Caco-2 (cell line): ENCODE data around the gene THADA. TPM values are rescaled to one million over a fixed set of nuclear protein-coding genes. Genes with fewer than 3 reads are reported as not detected.

Source experiments
- BruUV-seq: library from RNA; stranded (reverse); fragments of 400-500 nt; replicated peaks from 2 replicates; lab custom pipeline; 2021; lab: Mats Ljungman, UMichigan
- CTCF ChIA-PET: fragments of 300-600 bp; sonication (Branson Sonifier 250); formaldehyde crosslinking; loops from one replicate; lab custom pipeline; 2022; ENCODE audit warnings: antibody characterized with exemption; lab: Charles Lee
- POLR2A ChIA-PET: fragments of 300-600 bp; sonication (Branson Sonifier 250); formaldehyde crosslinking; loops from one replicate; lab custom pipeline; 2022; ENCODE audit warnings: antibody characterized with exemption; lab: Charles Lee
- DNase-seq, 2 experiments: peaks; one replicate each; pipeline versions ENCODE4 v3.0.0 to v3.0.0-alpha.2; 2020 to 2022
- H3K27me3 ChIP-seq: replicated peaks from 2 replicates; pipeline ENCODE4 v1.6.0; 2011; ENCODE audit warnings: low read length; ENCODE audit not compliant: control insufficient read depth, insufficient read depth
- H3K36me3 ChIP-seq: 2 replicates; pipeline ENCODE4 v1.5.1; 2011; ENCODE audit warnings: low read length; ENCODE audit not compliant: control insufficient read depth, insufficient read depth
- H3K4me1 ChIP-seq: fragments of 250-450 bp; sonication (Bioruptor Pico); 2 replicates; pipeline ENCODE4 v1.5.1; 2020; ENCODE audit warnings: mild to moderate bottlenecking
- H3K4me3 ChIP-seq: 2 replicates; pipeline ENCODE4 v1.5.1; 2011; ENCODE audit warnings: low read depth, mild to moderate bottlenecking, control low read depth, low read length
- H3K9me3 ChIP-seq: fragments of 250-450 bp; sonication (Bioruptor Pico); 2 replicates; pipeline ENCODE4 v1.5.1; 2020; ENCODE audit warnings: mild to moderate bottlenecking, moderate library complexity
- H3K27ac Mint-ChIP-seq: one replicate; pipeline ENCODE4 v1.8.0; 2022; ENCODE audit warnings: mixed read lengths; ENCODE audit not compliant: unreplicated experiment
- H3K27me3 Mint-ChIP-seq: one replicate; pipeline ENCODE4 v1.8.0; 2022; ENCODE audit warnings: mixed read lengths; ENCODE audit not compliant: insufficient read depth, unreplicated experiment
- H3K36me3 Mint-ChIP-seq: one replicate; pipeline ENCODE4 v1.8.0; 2022; ENCODE audit warnings: mild to moderate bottlenecking, mixed read lengths; ENCODE audit not compliant: insufficient read depth, unreplicated experiment
- H3K4me1 Mint-ChIP-seq: one replicate; pipeline ENCODE4 v1.8.0; 2022; ENCODE audit warnings: low read depth, mixed read lengths; ENCODE audit not compliant: unreplicated experiment
- H3K4me3 Mint-ChIP-seq: one replicate; pipeline ENCODE4 v1.8.0; 2022; ENCODE audit warnings: mild to moderate bottlenecking, moderate library complexity, mixed read lengths; ENCODE audit not compliant: unreplicated experiment
- H3K9me3 Mint-ChIP-seq: one replicate; pipeline ENCODE4 v1.8.0; 2022; ENCODE audit warnings: mixed read lengths; ENCODE audit not compliant: unreplicated experiment
- intact Hi-C: fragments of 100-400 bp; cut with micrococcal nuclease; formaldehyde crosslinking; loops from one replicate; pipeline ENCODE4 v1.10.0; 2022; ENCODE audit not compliant: unreplicated experiment
- total RNA-seq: library from RNA; stranded (reverse); gene quantifications from 2 replicates; pipeline ENCODE4 v1.2.3, GENCODE V29; 2022
- TF ChIP-seq, protein P1 (sequence below), 2 experiments: fragments of 200-600 bp in 1 of 2; IDR thresholded peaks; 1 replicate in 1 of 2; 2 replicates in 1 of 2; pipeline versions ENCODE4 v1.5.1 to v1.8.0; 2011 to 2022; ENCODE audit warnings: antibody characterized with exemption in 1 of 2, control low read depth in 1 of 2, inconsistent platforms in 1 of 2, low read depth in 1 of 2, low read length in 1 of 2, mild to moderate bottlenecking in 1 of 2, moderate library complexity in 1 of 2; ENCODE audit not compliant: insufficient read depth in 1 of 2, severe bottlenecking in 1 of 2, unreplicated experiment in 1 of 2

The THADA gene
- total RNA-seq, 1 experiment from 2014 or later: 33.8 TPM

DNA sequence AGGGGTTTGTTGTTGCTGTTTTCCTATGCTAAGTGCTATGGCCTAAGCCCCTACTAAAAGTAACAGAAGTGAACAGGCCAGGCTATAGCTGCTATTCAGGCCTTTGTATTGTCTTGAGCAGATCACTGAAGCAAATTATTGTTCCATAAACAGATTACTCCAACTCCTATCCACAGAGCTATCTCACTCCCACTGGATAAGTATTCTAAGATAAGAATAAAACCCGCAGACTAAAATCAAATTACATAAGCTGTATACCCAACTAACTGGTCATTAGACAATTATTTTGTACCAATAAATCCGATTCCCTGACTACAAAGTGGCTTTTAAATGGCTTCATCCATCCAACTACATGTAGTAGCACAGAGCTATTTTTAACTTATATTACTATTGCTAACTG lies 74.3 kb downstream of the THADA start:
- no TSS peak for BruUV-seq
- Histone ChIP-seq H3K27me3 (no peaks in the 10 kb centered on the region), H3K9me3 (no peaks in the 10 kb centered on the region), H3K4me3 (no peak overlapping the region), H3K4me1 (no peaks in the 10 kb centered on the region), H3K36me3 (no peaks in the 10 kb centered on the region)
- H3K36me3 Mint-ChIP-seq: peaks cover 5% of the 10 kb centered on the region
- intact Hi-C loops: no loop called here
- no peak overlapping the region for H3K4me3 Mint-ChIP-seq
- no peak for DNase-seq
- ChIA-PET POLR2A (interaction anchor here (0.6 kb wide), 1 partner anchor 641 kb away, joined by 10 read pairs; no protein-coding TSS in a partner anchor), CTCF (no interaction called here)
- H3K4me1 Mint-ChIP-seq: no peaks in the 10 kb centered on the region
- TF ChIP-seq, protein P1, sequence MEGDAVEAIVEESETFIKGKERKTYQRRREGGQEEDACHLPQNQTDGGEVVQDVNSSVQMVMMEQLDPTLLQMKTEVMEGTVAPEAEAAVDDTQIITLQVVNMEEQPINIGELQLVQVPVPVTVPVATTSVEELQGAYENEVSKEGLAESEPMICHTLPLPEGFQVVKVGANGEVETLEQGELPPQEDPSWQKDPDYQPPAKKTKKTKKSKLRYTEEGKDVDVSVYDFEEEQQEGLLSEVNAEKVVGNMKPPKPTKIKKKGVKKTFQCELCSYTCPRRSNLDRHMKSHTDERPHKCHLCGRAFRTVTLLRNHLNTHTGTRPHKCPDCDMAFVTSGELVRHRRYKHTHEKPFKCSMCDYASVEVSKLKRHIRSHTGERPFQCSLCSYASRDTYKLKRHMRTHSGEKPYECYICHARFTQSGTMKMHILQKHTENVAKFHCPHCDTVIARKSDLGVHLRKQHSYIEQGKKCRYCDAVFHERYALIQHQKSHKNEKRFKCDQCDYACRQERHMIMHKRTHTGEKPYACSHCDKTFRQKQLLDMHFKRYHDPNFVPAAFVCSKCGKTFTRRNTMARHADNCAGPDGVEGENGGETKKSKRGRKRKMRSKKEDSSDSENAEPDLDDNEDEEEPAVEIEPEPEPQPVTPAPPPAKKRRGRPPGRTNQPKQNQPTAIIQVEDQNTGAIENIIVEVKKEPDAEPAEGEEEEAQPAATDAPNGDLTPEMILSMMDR (IDR thresholded peaks at IDR 0.05; ENCODE audit: insufficient read depth in 1 of 2, low read depth in 1 of 2, low read length in 1 of 2, severe bottlenecking in 1 of 2, unreplicated experiment in 1 of 2): no peak
- peaks cover 24% of the 10 kb centered on the region for H3K9me3 Mint-ChIP-seq
- no peak overlapping the region for H3K27ac Mint-ChIP-seq
- H3K27me3 Mint-ChIP-seq: no peaks in the 10 kb centered on the region

DNA sequence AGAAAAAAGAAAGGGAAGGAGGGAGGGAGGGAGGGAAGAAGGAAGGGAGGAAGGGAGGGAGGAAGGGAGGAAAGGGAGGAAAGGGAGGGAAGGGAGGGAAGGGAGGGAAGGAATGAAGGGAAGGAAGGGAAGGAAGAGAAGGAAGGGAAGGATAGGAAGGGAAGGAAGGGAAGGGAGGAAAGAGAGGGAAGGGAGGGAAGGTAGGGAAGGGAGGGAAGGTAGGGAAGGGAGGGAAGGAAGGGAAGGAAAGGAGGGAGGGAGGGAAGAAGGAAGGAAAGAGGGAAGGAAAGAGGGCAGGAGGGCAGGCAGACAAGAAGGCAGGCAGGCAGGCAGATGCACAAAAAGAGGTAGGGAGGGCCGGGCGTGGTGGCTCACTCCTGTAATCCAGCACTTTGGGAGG lies 74.9 kb downstream of the THADA start:
- Mint-ChIP-seq H3K27me3 (no peaks in the 10 kb centered on the region), H3K36me3 (no peaks in the 10 kb centered on the region), H3K4me1 (no peaks in the 10 kb centered on the region), H3K9me3 (peaks cover 18% of the 10 kb centered on the region), H3K4me3 (no peak overlapping the region), H3K27ac (no peak overlapping the region)
- Histone ChIP-seq H3K4me1 (no peaks in the 10 kb centered on the region), H3K4me3 (no peak overlapping the region), H3K27me3 (no peaks in the 10 kb centered on the region), H3K9me3 (no peaks in the 10 kb centered on the region), H3K36me3 (no peaks in the 10 kb centered on the region)
- ChIA-PET CTCF (no interaction called here), POLR2A (no interaction called here)
- BruUV-seq: no TSS peak
- TF ChIP-seq, protein P1 (IDR thresholded peaks at IDR 0.05; ENCODE audit: insufficient read depth in 1 of 2, low read depth in 1 of 2, low read length in 1 of 2, severe bottlenecking in 1 of 2, unreplicated experiment in 1 of 2): no peak
- intact Hi-C loops: no loop called here
- DNase-seq: no peak

DNA sequence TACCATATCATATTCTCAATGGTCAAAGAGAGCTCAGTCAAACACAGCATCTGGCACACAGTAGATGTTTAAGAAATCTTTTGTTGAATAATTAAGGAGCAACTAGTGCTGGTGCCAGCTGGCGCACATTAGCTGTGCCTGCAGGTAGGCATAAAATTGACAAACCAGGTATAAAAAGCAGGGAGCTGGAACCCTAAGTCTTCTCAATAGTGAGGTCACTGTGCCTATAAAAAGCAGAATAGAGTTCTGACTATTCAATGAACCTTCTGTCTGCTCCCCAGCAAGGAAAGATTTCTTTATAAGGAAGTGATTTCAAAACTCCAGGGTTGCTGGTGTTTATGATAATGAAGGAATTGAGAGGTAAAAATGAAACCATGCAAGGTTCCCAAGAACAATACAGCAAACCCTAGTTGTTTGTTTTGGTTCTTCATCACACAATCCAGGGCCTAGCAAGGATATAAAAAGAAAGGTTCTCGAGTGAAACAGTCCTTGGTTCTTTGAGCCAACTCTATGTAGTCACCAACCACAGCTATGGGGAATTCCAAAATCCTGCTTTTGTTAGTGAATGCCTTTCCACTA lies 76.1 kb downstream of the THADA start:
- no peaks in the 10 kb centered on the region for H3K36me3 ChIP-seq
- H3K4me3 Mint-ChIP-seq: no peak overlapping the region
- H3K4me1 Mint-ChIP-seq: no peaks in the 10 kb centered on the region
- H3K4me3 ChIP-seq: no peak overlapping the region
- H3K27me3 Mint-ChIP-seq: no peaks in the 10 kb centered on the region
- POLR2A ChIA-PET: no interaction called here
- CTCF ChIA-PET: interaction anchor here (0.5 kb wide), 1 partner anchor 13 kb away, joined by 4 read pairs; no protein-coding TSS in a partner anchor
- no peaks in the 10 kb centered on the region for H3K9me3 ChIP-seq
- H3K9me3 Mint-ChIP-seq: peaks cover 6% of the 10 kb centered on the region
- no peaks in the 10 kb centered on the region for H3K27me3 ChIP-seq
- no peaks in the 10 kb centered on the region for H3K4me1 ChIP-seq
- H3K27ac Mint-ChIP-seq: no peak overlapping the region
- intact Hi-C loops: no loop called here
- TF ChIP-seq, protein P1 (IDR thresholded peaks at IDR 0.05; ENCODE audit: insufficient read depth in 1 of 2, low read depth in 1 of 2, low read length in 1 of 2, severe bottlenecking in 1 of 2, unreplicated experiment in 1 of 2): no peak
- BruUV-seq: no TSS peak
- no peaks in the 10 kb centered on the region for H3K36me3 Mint-ChIP-seq
- DNase-seq: no peak
